GM12878 (cell line): Measurements from ENCODE around the gene KRTAP2-4.
"Not testable (repeated sequence)": the region's sequence is repeated elsewhere in the genome, so short reads cannot be mapped to it uniquely, and the experiment has no call there.

Experiments
- EP300 ChIP-seq, 2 experiments: fragments of 150-350 bp in 1 of 2; IDR thresholded peaks; 2 replicates each; pipeline ENCODE4 v1.6.1; 2011 to 2012; ENCODE audit warnings: low read depth in 2 of 2, low read length in 2 of 2, borderline replicate concordance in 1 of 2, improper control_type of control experiment in 1 of 2, inconsistent platforms in 1 of 2; ENCODE audit not compliant: control insufficient read depth in 1 of 2
- TF ChIP-seq, protein P1 (sequence below), 3 experiments: IDR thresholded peaks in 2 of 3; conservative IDR thresholded peaks in 1 of 3; 2 replicates each; pipeline ENCODE4 v1.5.1; 2011; ENCODE audit warnings: low read depth in 3 of 3, low read length in 3 of 3, mild to moderate bottlenecking in 3 of 3, control low read depth in 2 of 3, moderate library complexity in 2 of 3, inconsistent platforms in 1 of 3, mixed read lengths in 1 of 3; ENCODE audit not compliant: control insufficient read depth in 2 of 3, insufficient read depth in 1 of 3; ENCODE audit errors: extremely low read depth in 1 of 3

DNA sequence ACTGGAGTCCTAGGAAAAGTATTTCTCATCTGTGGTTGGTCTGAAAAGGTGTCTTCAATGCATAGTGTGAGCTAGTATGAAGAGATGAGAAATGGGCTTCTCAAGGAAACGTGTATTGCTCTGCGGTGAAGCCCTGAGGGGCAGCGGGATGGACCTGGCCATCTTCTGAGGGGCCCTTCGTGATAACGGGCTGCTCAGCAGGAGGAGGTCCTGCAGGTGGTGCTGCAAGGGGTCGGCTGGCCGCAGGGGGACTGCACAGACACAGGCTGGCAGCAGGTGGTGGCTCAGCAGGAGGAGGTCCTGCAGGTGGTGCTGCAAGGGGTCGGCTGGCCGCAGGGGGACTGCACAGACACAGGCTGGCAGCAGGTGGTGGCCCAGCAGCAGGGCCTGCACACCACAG lies 11.1 kb downstream of the KRTAP2-4 start:
- TF ChIP-seq EP300 (IDR thresholded peaks at IDR 0.05; ENCODE audit: borderline replicate concordance in 1 of 2, control insufficient read depth in 1 of 2, low read depth in 2 of 2, low read length in 2 of 2), result not testable (repeated sequence)
- TF ChIP-seq, protein P1, sequence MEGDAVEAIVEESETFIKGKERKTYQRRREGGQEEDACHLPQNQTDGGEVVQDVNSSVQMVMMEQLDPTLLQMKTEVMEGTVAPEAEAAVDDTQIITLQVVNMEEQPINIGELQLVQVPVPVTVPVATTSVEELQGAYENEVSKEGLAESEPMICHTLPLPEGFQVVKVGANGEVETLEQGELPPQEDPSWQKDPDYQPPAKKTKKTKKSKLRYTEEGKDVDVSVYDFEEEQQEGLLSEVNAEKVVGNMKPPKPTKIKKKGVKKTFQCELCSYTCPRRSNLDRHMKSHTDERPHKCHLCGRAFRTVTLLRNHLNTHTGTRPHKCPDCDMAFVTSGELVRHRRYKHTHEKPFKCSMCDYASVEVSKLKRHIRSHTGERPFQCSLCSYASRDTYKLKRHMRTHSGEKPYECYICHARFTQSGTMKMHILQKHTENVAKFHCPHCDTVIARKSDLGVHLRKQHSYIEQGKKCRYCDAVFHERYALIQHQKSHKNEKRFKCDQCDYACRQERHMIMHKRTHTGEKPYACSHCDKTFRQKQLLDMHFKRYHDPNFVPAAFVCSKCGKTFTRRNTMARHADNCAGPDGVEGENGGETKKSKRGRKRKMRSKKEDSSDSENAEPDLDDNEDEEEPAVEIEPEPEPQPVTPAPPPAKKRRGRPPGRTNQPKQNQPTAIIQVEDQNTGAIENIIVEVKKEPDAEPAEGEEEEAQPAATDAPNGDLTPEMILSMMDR (IDR thresholded peaks at IDR 0.05 in 2 of 3, conservative IDR thresholded peaks at IDR 0.05 in 1 of 3; ENCODE audit: control insufficient read depth in 2 of 3, extremely low read depth in 1 of 3, insufficient read depth in 1 of 3, low read depth in 3 of 3, low read length in 3 of 3), result not testable (repeated sequence)
